NCI-H1694 (cell line): ENCODE measurements around the gene ALDH1B1.
"Not testable (repeated sequence)": the region's sequence is repeated elsewhere in the genome, so short reads cannot be mapped to it uniquely, and the experiment has no call there.

Source experiments
- DNase-seq: peaks from one replicate; lab custom pipeline; 2025; lab: John Stamatoyannopoulos, UW

Gene ALDH1B1

DNA sequence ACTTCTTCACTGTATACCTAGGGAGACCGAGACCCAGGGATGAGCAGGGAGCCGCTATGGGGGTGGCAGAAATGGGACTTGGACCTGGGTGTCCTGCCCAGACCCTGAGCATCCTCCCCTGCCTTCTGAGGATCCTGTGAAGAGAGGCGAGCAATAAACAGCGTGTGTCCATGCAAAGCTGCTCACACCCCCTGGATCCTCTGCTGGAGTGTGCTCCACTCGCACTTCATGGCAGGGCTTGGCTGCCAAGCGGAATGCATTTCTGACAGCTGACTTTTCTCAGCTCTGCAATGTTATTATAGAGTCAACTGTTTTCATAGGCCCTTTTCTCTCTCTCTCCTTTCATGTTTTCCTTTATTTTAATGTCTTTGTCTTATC lies 31.0 kb upstream of the ALDH1B1 start:
- no peak for DNase-seq

DNA sequence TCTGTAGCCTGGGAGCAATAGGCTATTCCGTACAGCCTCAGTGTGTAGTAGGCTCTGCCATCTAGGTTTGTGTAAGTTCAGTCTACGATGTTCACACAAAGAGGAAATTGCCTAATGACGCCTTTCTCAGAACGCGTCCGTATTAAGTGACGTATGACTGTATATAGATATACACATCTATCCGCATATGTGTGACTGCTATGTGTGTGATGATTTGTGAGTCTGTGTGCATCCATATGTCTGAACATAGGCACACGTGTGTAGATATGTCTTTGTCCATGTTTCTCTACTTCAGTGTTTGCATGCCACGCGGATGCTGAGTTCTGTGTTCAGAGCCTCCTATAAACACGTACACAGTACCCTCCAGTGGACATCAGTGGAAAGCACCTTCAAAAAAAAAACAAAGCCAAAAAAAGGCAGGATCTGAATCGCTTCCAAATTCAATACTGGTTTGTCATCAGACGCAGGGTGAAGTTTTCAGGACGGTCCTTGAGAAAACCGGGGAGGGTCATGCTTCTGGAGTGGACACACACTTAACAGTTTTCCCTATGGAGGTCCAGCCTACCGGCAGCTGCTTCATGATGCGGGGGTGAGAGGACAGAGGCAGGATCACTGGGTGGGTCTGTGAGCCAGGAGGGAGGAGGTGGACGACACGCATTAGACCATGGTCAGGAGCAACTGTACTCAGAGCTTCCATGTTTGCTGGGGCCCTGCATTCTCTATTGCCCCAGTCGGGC lies 29.5 kb upstream of the ALDH1B1 start:
- DNase-seq, result peak; percentile 84

DNA sequence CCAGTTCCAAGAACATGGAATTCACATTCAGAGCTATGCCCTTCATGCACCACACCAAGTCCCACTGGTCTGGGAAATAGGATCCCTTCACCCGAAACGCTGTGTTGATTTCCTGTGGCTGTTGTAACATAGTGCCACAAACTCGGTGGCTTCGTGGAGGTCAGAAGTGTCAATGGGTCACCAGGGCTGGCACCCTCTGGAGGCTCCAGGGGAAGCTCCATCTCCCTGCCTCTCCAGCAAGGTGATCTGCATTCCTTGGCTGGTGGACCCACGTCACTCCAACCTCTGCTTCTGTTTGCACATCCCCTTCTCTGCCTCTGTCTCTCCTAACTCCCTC lies 28.9 kb upstream of the ALDH1B1 start:
- DNase-seq, result no peak

- no peak for DNase-seq
Measured at GRCh38 chr9:38367898-38368297, 24.6 kb upstream of the ALDH1B1 start.

- no peak for DNase-seq
Measured at GRCh38 chr9:38368731-38369130, 23.8 kb upstream of the ALDH1B1 start.

DNA sequence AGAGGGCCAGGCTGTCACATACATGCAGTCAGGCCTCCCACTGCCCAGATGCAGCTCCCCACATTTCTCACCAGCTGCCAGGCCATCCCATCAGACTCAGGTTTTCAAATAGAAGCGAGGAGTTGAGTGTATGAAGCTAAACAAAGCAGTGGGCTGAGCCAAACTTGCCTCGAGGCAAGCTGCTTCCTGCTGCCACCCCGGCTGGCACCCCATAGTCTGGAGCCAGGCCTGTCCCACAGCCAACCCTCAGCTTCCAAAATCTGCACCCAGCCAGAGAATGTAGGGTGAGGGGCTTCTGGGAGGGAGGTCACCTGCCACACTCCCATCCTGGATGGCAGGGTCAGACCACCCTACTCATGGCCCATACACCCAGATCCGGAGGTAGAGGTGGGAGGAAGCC lies 22.3 kb upstream of the ALDH1B1 start:
- DNase-seq, result peak; percentile 58

- DNase-seq, result peak; percentile 45
Measured at GRCh38 chr9:38371495-38371894, 21.0 kb upstream of the ALDH1B1 start.

DNA sequence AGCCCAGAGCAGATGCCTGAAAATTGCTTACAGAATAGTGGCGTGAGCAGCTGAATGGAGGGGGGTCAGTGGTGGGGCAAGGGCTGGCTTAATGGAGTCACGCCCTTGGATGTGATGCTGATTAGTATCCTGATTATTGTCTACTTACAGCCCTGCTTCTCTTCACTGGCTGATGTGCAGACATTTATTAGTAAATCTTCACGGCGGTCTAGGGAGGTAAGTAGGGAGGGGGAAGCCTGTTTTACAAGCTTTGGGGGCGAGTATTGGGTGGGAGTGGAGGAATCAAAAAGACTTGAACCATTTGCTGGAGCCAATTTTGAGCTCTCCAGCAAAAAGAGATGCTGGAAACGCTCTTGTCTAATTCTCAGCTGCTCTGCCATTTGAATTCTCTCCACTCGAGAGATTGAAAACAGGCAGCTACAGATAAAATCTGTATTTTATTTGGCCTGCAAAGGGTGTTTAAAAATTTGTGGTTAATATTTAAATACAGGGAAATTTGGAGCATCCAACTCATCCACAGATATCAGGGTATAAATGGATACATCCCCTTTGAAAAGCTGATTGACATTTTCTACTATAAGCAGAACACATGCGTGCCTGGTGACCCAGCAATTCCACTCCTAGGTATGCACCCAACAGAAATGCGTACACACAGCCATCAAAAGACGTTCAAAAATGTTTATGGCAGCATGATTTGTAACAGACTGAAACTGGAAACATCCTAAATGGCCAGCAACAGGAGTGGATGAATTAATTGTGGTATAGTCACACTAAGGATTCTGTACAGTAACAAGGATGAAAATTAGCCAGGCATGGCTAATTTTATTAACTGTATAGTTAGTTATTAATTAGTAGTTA lies 19.5 kb upstream of the ALDH1B1 start:
- DNase-seq, result no peak

DNA sequence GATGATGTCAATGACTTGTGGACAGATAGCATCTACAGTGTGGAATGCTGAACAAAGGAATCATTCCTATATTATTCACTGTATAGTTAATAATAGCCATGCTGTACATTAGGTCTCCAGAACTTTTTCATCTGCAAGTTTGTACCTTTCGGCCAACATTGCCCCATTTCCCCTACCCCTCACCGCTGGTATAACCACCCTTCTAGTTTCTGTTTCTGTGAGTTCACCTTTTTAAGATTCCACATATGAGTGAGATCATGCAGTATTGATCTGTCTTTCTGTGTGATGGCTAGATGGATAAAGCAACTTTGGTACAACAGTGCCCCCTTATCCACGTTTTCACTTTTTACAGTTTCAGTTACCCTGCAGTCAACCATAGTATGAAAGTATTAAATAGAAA lies 18.8 kb upstream of the ALDH1B1 start:
- DNase-seq, result no peak

GRCh38 chr9:38374847-38375571 lies 17.5 kb upstream of the ALDH1B1 start:
- DNase-seq, result no peak

DNA sequence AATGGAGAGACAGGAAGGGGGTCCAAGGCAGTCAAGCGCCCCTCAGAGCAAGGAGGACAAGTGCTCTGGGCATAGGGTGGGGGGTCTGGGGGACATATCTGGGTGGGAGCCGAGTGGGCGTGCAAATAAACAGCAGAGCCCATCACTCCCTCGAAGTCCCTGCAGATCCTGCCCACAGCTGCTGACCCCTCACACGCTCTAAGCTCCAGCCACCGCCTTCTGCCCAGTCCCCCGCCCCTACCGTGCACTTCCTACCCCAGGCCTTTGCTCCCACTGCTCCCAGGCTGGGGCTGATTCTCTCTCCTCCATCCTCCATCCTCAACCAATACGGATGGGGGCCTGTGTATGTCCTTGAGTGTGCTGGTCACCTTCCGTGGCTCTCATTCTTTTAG lies 16.9 kb upstream of the ALDH1B1 start:
- DNase-seq, result no peak

DNA sequence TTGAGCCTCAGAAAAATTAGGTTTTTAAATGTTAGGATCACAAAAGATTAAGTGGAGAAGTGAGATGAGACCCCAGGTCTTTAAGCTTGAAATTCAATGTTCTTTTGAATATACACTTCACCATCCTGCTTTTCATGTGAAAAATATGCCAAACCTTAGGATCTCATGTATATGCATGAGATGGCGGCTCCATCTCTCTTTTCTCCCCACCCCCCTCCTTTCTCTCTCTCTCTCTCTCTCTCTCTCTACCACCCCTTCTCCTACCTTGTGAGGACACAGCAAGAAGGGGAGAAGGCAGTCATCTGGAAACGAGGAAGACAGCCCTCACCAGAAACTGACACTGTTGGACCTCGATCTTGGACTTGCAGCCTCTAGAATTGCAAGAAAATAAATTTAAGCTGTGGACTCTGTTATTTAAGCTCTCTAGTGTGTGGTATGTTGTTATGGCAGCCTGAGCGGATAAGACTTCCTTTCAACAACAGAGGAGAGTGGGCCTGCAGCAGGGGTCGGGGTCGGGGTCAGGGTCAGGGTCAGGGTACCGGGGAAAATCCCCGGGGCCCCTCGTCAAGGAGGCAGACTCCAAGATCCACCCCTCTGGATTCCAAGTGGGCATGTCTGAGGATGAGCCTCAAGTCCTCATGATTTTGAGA lies 16.4 kb upstream of the ALDH1B1 start:
- DNase-seq, result no peak

DNA sequence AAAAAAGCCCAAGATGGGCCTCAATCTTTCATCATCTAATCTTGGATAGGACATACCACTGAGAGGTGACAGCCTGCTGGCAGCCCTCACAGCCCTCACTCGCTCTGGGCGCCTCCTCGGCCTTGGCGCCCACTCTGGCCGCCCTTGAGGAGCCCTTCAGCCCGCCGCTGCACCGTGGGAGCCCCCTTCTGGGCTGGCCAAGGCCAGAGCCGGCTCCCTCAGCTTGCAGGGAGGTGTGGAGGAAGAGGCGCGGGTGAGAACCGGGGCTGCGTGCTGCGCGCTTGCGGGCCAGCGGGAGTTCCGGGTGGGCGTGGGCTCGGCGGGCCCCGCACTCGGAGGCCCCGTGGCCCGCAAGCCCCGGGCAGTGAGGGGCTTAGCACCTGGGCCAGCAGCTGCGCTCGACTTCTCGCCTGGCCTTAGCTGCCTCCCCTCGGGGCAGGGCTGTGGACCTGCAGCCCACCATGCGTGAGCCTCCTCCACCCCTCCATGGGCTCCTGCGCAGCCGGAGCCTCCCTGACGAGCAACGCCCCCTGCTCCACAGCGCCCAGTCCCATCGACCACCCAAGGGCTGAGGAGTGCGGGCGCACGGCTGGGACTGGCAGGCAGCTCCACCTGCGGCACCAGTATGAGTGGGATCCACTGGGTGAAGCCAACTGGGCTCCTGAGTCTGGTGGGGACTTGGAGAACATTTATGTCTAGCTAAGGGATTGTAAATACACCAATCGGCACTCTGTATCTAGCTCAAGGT lies 15.0 kb upstream of the ALDH1B1 start:
- DNase-seq, result not testable (repeated sequence)

- no peak for DNase-seq
Measured at GRCh38 chr9:38380230-38380871, 12.2 kb upstream of the ALDH1B1 start.

DNA sequence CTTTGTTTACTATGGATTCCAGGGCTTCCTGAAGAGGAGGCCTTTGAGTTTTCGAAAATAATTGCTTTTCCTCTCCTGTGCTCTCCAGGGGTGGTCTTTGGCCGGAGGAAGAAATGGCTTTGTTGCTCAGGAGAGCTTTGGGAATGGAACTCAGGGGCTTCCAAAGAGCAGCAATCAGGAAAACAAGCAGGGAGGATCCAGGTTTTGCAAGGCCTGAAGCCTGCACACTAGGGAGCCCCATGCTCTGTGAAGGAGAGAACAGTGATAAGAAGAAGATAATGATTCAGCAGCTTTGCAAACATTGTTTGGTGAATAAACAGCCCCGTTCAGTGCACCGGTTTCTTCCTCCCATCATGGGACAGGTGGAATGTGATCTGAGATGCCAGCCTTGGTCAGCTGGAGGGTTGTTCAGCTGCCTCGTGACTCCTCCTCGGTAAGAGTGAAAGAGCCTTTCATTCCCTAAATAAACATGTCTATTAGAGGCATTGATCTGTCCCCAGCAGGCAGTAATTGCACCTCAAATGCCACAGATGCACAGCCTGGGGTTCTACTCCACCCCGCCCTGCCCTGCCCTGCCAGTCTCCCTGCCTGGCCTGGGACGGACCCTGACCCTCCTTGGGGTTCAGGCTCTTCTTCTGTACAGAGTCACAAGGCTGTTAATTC lies 11.5 kb upstream of the ALDH1B1 start:
- DNase-seq, result no peak

- no peak for DNase-seq
Measured at GRCh38 chr9:38382141-38382540, 10.4 kb upstream of the ALDH1B1 start.

DNA sequence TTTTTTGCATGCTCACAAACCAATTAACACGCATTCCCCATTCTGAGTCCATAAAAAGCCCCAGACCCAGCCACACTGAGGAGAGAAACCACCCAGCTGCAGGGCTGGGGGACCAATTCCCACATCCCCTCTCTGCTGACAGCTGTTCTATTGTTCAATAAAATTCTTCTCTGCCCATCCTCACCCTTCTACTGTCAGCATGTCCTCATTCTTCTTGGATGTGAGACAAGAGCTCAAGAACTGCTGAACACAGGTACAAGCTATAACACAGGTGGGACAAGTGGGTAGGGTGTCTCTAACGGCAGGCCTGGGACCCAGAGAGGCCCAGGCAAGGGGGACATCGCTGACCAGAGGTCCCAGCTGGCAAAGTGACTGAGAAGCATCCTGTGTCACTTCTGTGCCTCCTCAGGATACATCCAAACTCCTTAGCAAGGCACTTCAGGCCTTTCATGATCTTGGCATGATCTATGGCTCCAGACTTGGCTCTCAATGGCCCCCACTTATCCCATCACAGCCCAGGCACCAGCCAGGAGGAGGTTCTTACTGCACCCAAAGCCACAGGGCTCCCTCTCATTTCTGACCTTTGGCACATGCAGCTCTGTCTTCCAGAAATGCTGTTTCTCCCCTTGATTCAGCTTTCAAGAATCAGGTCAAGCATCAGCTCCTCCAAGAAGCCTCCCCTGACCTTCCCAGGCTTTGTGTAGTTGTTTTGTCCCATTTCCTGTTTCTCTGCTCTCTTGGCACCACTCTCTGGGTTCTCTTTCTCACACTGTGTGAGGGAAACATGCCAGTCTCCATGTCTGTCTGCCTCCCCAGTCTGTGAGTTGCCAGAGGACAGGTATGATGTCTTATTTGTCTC lies 7.3 kb upstream of the ALDH1B1 start:
- no peak for DNase-seq

DNA sequence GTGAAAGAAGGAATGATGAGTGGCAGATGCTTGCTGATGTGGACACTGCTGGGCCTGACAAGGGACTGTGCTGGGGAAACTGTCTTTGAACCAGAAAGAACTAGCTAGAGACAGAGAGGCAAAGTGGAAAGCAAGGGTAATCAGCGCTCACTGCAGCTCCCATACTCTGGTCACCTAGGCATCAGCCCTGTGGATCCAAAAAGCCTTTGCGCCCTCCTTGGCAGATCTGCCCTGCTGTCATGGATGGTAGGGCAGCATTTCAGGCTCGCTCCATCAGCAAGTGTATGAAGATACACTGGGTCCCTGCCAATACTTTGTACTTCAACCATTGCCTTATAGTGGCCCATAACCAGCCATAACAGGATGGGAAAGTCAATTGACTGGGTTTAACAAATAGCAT lies 6.6 kb upstream of the ALDH1B1 start:
- no peak for DNase-seq

DNA sequence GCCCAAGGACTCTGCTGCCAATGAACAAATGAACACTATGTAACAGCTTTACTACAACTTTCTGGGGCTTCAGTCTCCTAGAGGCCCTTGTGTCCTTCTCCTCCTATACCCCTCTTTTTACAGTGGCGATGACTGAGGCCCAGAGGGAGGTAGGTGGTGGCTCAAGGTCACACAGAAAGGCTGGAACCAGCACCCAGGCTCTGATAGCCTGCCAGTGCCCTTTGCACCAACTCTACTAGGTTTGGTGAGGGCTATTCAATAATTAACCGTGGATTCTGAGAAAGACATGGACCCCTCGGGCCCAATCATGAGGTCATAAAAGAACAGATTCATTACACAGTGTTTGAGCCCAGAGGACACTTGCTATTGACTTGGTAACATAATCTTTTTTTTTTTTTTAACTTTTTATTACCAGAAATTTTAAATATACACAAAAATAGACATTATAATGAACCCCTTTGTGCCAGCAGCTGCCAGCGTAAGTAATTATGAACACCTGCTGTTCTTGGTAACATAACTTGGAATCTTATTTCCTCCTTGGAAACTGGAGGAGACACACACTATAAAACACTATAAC lies 6.1 kb upstream of the ALDH1B1 start:
- no peak for DNase-seq
